ENCODE data around the gene ZNF362.
"Not testable (repeated sequence)": the region's sequence is repeated elsewhere in the genome, so short reads cannot be mapped to it uniquely, and the experiment has no call there.

ZNF362 gene

DNA sequence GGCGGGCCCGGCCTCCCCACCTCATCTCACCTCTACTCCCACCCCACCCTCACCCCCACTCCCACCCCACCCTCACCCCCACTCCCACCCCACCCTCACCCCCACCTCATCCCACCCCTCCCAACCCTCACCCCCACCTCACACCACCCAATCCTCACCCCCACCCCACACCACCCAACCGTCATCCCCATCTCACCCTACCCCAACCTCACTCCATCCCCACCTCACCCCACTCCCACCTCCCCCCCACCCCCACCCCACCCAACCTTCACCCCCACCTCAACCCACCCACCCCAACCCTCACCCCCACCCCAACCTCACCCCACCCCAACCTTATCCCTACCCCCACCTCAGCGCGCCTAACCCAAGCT is 51.2 kb downstream of the ZNF362 start:
- no peak for DNase-seq

DNA sequence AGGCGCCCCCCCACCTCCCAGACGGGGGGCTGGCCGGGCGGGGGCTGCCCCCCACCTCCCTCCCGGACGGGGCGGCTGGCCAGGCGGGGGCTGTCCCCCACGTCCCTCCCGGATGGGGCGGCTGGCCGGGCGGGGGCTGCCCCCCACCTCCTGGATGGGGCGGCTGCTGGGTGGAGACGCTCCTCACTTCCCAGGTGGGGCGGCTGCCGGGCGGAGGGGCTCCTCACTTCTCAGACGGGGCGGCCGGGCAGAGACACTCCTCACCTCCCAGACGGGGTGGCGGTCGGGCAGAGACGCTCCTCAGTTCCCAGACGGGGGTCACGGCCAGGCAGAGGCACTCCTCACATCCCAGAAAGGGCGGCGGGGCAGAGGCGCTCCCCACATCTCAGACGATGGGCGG is 53.1 kb downstream of the ZNF362 start:
- DNase-seq = not testable (repeated sequence)

DNA sequence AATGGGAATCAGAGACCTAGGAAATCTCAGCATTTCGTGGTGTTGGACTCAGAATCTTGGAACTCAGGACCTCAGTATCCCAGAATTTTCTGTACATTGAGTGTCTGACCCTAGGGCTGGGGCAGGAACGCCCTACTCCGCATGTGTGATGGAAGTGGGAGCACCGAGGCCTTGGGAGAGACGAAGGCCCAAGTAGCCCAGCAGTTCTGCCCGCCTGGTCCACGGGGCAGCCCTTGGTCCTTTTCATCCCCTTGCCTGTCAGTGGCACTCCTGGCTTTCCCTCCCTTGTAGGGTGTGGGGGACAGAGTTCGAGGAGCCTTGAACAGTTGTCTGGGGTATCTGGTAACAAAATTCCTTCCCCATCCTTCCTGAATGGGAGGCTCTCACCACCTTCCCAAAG is 54.4 kb downstream of the ZNF362 start:
- DNase-seq = no peak

DNA sequence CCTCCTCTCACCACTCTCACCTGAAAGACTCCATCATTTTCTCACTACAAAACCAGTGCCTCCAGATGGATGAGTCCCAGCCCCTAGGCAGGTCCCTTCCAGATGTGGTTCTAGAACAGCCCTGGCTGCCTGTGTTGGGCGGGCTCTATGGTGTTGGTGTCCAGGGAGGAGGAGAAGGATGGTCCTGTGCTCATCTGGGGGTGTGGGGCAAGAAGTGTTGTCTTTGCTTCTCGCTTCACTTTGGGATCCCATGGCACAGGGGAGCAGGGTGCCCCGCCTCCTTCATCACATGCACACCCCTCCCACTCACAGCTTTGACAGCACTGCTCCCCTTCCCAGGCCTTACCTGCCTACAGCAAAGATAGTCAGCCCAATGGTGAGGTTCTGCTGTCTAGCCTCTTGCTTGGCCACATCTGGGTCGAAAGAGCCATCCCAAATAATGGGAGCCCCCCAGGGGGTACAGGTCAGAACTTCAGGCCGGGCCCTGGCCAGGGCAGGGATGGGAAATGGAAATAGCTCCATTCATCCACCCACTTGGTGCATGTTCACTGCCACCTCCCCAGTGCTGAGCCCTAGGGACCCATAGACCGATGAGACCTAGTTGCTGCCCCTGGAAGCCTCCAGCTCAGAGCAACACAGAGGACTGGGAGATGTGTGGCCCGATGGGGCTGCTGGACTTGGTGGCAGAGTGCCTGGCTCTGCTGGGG is 55.6 kb downstream of the ZNF362 start:
- no peak for DNase-seq

DNA sequence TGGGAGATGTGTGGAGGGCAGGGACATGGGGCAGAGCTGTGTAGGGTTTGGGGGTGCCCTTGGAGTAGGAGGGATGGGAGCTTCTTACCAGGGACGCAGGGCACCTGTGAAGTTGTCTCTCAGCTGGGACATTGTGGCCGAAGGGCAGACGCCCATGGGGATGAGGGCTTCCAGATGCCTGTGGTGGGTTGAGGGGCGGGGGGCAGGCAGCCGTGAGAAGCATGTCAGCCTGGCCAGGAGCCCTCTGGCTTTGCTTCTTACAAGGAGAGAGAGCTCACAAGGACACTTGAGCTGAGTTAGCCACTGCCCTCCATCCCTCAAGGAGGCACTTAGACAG is 56.1 kb downstream of the ZNF362 start:
- no peak for DNase-seq

DNA sequence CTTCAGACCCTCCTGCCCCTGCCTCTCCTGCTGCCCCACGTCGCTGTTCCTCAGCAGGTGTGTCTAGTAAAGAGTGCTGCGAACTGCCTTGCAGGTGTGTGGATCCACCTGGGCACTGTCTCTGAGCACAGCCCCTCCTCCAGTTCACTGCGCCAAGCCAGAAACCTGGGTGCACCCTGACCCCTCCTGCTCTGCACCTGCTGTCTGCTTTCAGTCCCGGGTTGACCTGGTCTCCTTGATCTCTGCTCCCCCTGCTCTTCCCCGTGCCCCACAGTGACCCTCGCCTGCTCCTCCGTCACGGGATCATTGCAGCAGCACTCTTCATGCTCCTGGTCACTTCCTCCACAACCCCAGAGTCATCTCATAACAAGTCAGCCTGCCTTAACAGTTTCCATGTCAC is 58.1 kb downstream of the ZNF362 start:
- DNase-seq = no peak

DNA sequence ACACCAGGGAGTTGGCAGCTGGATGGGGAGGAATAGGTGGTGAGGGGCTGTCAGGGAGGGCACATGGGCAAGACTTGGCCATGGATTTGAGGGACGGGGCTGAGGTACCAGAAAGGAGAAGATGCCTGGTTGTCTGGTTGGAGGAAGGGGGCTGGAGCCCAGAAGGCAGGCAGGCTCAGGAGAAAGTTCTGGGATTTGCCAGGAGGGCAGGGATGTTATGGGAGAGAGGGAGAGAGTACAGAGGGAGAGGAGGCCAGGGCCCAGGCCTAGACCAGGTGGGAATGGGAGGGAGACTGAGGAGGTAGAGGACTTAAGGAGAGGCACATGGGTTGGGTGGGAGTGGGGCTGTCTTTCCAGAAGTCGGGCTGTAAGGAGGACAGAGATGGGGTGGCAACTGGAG is 60.3 kb downstream of the ZNF362 start:
- no peak for DNase-seq

DNA sequence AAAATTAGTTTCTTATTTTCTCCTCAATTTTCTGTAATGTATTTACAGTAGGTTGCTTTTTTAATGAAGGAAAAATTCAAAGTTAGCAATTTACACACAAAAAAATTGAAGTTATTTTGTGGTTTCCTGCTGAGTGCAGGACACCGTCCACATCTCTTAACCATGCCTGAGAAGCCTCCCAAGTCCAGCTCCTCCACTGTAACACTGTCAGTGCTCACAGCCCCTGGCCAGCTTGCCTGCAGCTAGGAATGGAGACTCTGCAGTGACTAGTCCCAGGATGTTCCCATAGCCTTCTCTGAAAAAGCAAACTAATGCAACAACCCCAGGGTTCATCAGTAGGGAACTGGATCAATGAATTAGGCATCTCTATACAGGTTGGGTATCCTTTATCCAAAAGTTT is 61.1 kb downstream of the ZNF362 start:
- DNase-seq = no peak

DNA sequence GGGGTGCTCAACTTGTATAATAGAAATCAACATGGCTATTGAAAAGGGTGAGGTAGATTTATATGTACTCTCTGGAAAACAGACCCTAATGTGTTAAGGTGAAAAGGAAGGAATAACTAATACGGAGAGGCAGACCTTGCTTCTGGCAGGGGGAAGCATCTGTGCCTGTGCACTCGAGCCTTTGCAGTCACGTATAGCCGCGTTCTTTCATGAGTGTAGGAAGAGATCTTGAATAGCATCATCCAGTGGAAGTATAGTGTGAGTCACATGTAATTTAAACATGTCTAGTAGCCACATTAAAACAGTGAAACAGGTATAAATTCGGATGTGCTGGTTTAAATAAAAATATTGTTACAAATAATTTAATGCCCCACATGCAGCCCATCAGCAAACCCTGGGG is 61.7 kb downstream of the ZNF362 start:
- DNase-seq = no peak

DNA sequence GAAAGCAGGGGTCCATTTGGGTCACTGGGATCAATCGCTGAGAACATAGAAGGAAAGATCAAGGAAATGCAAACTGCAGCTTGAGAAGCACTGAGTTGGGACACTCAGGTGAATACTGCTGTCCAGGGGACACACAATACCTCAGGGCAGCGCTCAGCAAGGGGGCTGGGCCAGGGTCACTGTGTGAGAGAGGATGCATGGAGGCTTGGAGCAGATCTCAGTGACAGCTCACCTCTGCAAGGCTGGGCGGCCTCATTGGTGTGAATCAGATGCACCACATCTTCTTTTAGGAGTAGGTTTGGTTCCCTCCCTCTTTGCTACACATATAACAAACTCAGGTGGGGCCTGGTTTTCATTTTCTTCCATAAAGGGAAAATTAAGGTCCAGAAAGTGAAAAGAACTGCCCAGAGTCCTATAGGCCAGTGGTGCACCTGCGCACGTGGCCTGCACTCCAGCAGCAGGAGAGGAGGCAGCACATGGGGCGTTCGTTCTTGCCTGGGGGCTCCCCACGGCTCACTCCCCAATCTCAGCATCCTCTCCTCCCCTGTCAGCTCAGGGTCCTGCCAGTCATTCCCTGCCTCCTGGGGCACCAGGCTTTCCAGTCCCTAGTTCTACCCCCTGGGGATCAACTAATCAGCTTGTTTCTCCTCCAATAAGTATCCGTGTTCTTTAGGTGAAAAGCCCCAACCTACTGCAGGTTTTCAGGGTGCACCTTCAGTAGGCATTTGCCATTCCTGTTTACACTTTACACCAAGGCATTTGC is 63.1 kb downstream of the ZNF362 start:
- no peak for DNase-seq

DNA sequence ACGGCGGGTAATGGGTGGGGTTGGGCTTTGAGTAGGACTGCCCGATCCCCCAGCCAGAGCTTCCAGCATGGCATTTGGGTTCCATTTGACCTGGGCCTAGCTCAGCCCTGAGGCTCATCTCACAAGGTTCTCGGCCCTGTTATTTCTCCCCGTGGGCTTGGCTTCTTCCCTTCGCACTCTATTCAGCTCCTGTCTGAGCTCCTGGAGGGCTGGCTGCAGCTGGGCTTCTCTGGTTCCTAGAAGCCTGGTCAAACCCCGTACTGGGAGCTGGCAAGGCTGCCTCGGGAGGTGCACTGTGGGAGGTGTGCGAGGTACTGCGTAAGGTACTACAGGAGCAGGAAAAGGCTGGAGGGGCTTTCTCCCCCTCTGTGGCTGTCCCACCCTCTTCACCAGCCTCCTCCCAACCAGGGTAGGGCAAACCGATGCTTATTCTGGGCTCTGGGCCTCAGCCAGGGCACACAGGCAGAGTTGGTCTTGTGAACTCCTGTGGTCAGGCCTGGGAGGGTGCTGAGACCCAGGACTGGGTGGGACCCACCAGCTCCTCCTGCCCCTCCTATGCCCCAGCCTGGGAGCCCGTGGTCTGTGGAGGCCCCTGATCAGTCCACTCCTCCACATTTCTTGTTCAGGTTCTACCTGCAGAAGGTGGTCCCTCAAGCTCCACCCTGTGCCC is 63.8 kb downstream of the ZNF362 start:
- DNase-seq = no peak

DNA sequence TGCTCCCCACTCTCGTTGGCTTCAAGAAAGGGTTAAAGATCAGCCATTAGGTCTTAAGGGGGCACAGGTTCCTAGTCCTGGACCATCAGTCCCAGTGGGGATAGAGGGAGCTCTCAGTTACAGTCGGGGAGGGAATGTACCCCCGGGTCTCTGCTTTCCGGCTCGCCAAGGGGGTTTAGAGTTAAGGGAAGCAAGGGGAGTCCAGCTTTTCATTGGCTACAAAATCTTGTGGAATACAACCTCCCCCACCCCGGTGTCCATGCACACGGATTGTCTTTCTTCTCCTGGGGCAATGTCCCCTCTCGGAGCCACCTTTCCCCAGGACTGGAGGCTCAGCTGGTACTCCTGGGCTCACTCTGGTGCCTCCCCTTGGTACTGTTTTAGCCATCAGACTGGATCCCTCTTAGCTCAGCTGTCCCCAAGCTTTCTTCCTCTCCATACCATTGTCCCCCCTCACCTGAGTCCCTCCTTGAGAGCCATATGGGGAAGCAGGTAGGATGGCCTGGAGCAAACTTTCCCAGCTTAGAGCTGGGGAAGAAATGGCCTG is 64.4 kb downstream of the ZNF362 start, which contains the start of gene A3GALT2:
Gene A3GALT2, minus strand, starts transcription at position 480 of the 547 bp plus-strand sequence. Its CDS starts 0 bp downstream, at position 480.
- no peak for DNase-seq

DNA sequence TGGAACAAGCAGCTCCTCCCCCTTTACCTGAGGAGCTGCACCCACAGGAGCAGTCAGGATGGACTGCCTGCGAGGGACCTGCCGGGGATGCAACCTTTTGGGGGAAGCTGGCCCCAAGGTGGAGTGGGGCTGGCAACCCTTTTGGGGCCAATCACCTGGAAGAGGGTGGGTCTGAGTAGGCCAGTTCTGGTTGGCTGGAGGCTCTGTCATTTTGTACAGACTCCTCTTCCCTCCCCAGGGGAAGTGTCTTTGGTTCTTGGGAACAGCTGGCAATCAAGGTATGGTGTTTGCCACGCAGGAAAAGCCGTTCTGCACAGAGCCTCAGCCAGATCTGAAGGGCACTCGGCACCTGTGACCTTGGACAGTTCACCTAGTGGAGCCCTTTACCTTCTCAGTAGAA is 64.9 kb downstream of the ZNF362 start:
- DNase-seq = no peak

DNA sequence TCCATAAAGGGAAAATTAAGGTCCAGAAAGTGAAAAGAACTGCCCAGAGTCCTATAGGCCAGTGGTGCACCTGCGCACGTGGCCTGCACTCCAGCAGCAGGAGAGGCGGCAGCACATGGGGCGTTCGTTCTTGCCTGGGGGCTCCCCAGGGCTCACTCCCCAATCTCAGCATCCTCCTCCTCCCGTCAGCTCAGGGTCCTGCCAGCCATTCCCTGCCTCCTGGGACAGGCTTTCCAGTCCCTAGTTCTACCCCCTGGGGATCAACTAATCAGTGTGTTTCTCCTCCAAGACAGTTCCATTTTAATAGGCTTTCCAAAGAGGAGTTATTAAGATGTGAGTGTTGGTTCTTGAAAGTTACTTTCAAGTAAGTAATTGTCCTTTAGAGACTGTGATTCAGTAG is 65.8 kb downstream of the ZNF362 start:
- no peak for DNase-seq

DNA sequence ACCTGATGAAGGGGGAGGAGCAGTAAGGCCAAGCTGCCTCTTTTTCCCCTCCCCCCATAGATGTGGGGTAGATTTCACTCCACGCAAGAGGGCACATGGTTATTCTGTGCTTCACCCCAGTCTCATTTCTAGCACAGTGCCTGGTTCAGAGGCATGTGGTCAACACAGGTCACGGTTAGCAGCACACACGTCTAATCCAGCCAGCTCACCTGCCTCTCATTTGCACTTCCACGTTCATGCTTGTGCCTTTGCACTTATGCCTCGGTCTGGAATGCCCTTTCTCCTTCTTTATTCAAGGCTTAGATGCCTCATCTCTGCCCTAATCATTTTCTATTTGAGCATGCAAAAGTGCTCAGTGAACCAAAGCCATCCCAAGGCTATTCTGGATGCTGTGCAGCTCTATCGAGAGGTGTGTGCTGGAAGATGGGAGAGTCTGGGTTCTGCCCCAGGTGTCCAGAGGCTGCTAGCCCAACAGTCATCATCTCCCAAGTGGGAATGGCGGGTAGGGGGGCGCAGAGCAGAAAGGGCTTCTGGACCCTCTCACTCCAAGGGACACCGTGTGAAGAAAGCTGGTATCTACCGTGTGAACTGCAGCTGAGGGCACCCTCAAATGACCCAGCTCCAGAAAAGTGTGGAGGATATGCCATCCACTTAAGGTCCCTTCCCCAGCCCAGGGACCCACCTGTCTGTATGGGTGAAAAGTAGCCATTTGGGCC is 66.7 kb downstream of the ZNF362 start:
- DNase-seq = no peak

DNA sequence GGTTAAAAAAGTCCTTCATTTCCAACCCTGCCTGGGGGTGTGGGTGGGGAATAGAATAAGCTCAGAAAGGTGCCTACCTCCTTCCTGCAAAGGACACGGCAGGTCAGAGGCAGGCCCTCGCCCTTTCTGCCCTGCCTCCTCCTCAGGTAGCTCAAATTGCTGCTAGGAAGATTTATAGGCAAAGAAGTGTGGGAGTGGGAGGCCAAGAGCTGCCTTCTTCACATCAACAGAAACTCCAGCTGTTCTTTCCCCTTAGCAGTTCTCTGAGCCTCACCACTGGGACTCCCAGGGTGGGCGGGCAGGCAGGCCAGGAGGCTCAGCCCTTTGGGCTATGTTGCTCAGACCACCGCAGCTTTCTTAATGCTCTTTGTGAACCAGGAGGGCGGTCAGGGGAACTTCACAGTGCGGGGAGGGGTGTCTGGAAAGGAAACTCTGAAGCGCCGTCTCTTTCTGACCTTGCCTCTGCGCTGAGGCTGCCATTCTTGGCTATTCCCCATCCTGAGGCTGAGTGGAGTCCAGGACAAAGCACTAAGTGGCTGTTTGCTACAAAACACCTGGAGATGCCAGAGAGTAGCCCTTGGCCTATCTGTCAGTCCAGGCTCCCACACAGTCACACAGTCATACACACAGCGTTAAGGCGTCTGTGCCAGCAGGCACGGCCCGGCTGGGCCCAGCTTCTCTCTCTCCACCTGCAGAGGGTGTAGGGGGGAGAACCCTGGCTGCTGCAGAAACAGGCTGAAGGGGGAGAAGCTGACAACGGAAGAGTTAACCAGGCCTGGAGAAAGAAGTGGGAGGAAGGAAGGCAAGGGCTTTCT is 67.6 kb downstream of the ZNF362 start:
- DNase-seq = no peak

DNA sequence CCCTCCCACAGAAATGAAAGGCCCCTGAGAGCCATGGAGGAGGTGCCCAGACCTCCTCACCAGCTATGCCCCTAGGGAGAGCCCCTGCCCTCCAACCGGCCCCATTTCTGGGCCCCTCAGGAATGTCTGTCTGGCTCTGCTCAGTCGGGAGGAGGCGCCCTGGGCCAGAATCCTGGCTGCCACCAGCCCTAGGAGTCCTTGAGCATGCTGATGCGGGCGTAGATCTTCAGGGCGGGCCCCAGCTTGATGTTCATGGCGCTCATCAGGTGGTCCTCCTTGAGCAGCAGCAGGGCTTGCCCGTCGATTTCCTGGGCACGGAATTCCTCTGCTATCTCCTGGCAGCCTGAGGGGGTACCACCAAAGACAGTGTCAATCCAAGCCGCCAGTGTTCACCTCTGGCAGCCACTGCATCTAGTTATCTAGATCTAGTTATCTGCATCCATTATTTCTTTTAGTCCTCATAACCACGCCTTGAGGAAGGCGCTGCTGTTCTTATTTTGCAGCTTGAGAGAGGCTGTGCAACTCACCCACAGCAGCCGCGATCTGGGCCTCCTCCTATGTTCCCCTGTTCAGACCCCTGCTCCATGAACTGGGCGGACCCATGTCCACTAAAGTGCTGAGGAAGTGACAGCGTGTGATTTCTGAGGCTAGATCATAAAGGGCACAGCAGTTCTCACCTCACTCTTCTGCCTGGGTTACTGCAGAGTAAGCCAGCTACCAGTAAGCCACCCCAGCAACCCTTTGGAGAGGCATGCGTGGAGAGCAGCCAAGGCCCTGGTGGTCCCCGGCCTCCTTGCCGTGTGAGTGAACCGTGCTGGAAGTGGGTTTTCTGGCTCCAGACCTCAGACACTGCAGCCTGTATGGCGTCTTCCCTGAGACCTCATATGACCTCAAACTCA is 68.6 kb downstream of the ZNF362 start:
- DNase-seq = no peak

DNA sequence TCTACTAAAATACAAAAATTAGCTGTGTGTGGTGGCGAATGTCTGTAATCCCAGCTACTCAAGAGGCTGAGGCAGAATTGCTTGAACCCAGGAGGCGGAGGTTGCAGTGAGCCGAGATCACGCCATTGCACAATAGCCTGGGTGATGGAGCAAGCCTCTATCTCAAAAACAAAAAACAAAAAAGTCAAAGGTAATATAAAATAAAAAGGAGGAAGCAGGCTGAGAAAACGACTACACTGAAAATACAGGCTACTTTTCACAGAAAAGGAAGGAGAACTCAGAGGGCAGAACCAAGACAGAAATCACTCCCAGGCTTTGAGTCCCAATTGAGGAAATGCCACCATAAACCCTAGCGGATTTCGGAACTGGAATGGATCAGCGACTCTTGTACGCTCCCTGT is 70.5 kb downstream of the ZNF362 start:
- no peak for DNase-seq

DNA sequence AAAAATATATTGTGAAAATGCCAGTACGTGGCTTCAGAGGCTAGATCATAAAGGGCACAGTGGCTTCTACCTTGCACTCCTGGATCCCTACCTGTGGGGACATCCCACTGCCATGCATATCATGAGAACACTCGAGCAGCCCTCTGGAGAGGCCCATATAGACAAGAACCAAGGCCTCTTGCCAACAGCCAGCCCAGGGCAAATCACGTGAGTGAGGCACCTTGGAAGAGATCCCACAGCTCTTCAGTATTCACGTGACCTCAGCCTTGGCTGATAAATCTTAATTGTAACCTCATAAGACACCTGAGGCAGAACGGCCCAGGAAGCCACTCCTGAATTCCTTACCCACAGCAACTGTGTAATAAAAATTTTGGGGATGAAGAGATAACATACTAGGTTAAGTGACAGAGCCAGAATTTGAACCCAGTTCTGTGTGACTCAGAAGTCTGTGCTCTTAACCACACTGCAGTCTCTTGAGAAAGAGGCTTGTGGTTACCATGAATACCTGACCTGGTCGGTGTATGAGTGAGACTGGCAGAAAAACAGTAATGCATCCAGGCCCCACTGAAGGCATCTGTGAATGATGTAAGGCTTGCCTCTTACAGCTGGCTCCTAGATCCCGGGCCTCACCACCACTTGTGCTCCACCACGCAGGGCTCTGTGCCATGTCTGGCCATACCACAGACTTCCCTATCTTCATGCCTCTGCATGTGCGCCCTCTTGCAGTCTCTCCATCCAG is 71.5 kb downstream of the ZNF362 start:
- no peak for DNase-seq

DNA sequence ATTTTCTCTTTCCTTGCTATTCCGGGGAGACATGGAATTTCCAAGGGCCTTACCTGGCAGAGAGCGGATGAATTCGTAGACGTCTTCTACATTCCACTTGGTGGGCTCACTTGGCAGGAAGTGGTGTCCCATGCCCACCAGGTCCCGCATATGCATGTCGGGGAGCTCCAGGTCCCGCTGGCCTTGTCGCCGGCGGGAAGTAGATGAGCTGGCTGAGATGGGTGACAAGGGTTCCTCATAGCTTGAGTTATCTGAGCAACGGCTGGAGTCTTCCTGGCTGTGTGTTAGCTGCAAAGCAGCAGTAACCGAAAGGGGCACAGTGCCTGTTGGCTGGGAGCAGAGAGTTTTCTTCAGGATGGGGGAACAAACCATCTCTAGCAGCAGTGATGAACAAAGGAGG is 72.5 kb downstream of the ZNF362 start:
- no peak for DNase-seq
